Measurements from ENCODE around the gene ANTXR1.
"Not testable (repeated sequence)": the region's sequence is repeated elsewhere in the genome, so short reads cannot be mapped to it uniquely, and the experiment has no call there.

ANTXR1 gene

GRCh38 chr2:69214898-69215297, 201.9 kb downstream of the ANTXR1 start:
- DNase-seq, result no peak

GRCh38 chr2:69216535-69217332, 203.8 kb downstream of the ANTXR1 start:
- DNase-seq, result no peak

- DNase-seq, result no peak
Observed at GRCh38 chr2:69217333-69218080, 204.5 kb downstream of the ANTXR1 start.

GRCh38 chr2:69221512-69221911, 208.5 kb downstream of the ANTXR1 start:
- no peak for DNase-seq

GRCh38 chr2:69221960-69222751, 209.2 kb downstream of the ANTXR1 start:
- DNase-seq, result no peak

GRCh38 chr2:69222953-69223658, 210.1 kb downstream of the ANTXR1 start:
- no peak for DNase-seq

GRCh38 chr2:69223759-69224511, 211.0 kb downstream of the ANTXR1 start:
- DNase-seq, result no peak

GRCh38 chr2:69224512-69224837, 211.5 kb downstream of the ANTXR1 start:
- DNase-seq, result no peak

- no peak for DNase-seq
Observed at GRCh38 chr2:69225933-69226332, 213.0 kb downstream of the ANTXR1 start.

- no peak for DNase-seq
Observed at GRCh38 chr2:69226903-69227302, 213.9 kb downstream of the ANTXR1 start.

GRCh38 chr2:69227716-69228115, 214.7 kb downstream of the ANTXR1 start:
- no peak for DNase-seq

GRCh38 chr2:69230946-69231345, 218.0 kb downstream of the ANTXR1 start:
- DNase-seq, result not testable (repeated sequence)

- DNase-seq, result no peak
Observed at GRCh38 chr2:69231612-69232277, 218.8 kb downstream of the ANTXR1 start.

GRCh38 chr2:69235835-69236234, 222.9 kb downstream of the ANTXR1 start:
- DNase-seq, result not testable (repeated sequence)

GRCh38 chr2:69237070-69237670, 224.2 kb downstream of the ANTXR1 start:
- no peak for DNase-seq

GRCh38 chr2:69238449-69239031, 225.6 kb downstream of the ANTXR1 start:
- no peak for DNase-seq

- DNase-seq, result no peak
Observed at GRCh38 chr2:69241093-69241492, 228.1 kb downstream of the ANTXR1 start.

GRCh38 chr2:69241664-69242514, 228.9 kb downstream of the ANTXR1 start:
- no peak for DNase-seq

GRCh38 chr2:69242651-69243051, 229.7 kb downstream of the ANTXR1 start:
- DNase-seq, result no peak

- no peak for DNase-seq
Observed at GRCh38 chr2:69243652-69244051, 230.7 kb downstream of the ANTXR1 start.
